C4-2B (cell line): ENCODE measurements around the gene GTF2F1.

Source experiments
- CTCF ChIP-seq: fragments of 450-650 bp; conservative IDR thresholded peaks from 2 replicates; pipeline ENCODE4 v1.5.1; 2017; ENCODE audit warnings: mild to moderate bottlenecking
- ZFX ChIP-seq: fragments of 450-650 bp; IDR thresholded peaks from 2 replicates; pipeline ENCODE4 v1.6.1; 2017

GRCh38 chr19:6402058-6402457, 9.1 kb upstream of the GTF2F1 start:
- TF ChIP-seq CTCF (no peak), ZFX (no peak)
